Fibroblast of lung (primary cell): ENCODE results near the gene PFDN5.

Source experiments
- EZH2 ChIP-seq: IDR thresholded peaks from 2 replicates; pipeline ENCODE4 v1.5.1; 2012; ENCODE audit warnings: low read length, control low read depth, mild to moderate bottlenecking; ENCODE audit errors: missing control alignments
- TF ChIP-seq, protein P1 (sequence below), 2 donors: IDR thresholded peaks in 1 of 2; conservative IDR thresholded peaks in 1 of 2; 1 replicate in 1 of 2; 2 replicates in 1 of 2; pipeline ENCODE4 v1.5.1; 2011 to 2012; ENCODE audit warnings: low read length in 2 of 2, control low read depth in 1 of 2, inconsistent platforms in 1 of 2, low read depth in 1 of 2, mild to moderate bottlenecking in 1 of 2

DNA sequence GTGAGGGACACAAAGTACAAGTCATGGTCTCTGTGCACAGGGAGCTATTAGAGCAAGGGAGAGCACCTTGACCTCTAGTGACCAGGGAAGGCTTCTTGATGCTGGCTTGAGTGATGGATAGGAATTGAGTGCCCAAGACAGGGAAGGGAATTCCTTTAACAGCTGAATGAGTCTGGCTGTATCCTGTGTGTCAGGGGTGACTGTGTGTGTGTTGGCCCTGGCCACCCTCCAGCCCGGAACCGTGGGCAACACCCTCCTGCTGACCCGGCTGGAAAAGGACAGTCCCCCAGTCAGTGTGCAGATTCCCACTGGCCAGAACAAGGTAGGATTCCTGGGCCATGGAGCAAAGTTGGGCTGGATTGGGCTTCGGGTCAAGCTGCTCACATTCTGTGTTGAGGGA lies 5.5 kb upstream of the PFDN5 start:
- TF ChIP-seq, protein P1, sequence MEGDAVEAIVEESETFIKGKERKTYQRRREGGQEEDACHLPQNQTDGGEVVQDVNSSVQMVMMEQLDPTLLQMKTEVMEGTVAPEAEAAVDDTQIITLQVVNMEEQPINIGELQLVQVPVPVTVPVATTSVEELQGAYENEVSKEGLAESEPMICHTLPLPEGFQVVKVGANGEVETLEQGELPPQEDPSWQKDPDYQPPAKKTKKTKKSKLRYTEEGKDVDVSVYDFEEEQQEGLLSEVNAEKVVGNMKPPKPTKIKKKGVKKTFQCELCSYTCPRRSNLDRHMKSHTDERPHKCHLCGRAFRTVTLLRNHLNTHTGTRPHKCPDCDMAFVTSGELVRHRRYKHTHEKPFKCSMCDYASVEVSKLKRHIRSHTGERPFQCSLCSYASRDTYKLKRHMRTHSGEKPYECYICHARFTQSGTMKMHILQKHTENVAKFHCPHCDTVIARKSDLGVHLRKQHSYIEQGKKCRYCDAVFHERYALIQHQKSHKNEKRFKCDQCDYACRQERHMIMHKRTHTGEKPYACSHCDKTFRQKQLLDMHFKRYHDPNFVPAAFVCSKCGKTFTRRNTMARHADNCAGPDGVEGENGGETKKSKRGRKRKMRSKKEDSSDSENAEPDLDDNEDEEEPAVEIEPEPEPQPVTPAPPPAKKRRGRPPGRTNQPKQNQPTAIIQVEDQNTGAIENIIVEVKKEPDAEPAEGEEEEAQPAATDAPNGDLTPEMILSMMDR (conservative IDR thresholded peaks at IDR 0.05 in 1 of 2, IDR thresholded peaks at IDR 0.05 in 1 of 2; ENCODE audit: low read depth in 1 of 2, low read length in 2 of 2): no peak
- TF ChIP-seq EZH2: no peak
